KMS-11 (cell line): Measurements from ENCODE around the gene IFIT5.

Source experiments
- H2AFZ ChIP-seq: fragments of 200-600 bp; sonication (generic); 2 replicates; pipeline ENCODE4 v1.6.1; 2016; ENCODE audit warnings: antibody characterized with exemption, mixed run types, low read depth
- H3K27ac ChIP-seq: fragments of 200-600 bp; sonication (generic); 2 replicates; pipeline ENCODE4 v1.6.1; 2016; ENCODE audit warnings: mild to moderate bottlenecking, mixed run types
- H3K27me3 ChIP-seq: fragments of 200-600 bp; sonication (generic); 2 replicates; pipeline ENCODE4 v1.6.1; 2017; ENCODE audit warnings: mild to moderate bottlenecking, low read depth, mixed run types, moderate library complexity; ENCODE audit not compliant: insufficient read depth
- H3K36me3 ChIP-seq: fragments of 200-600 bp; sonication (generic); 2 replicates; pipeline ENCODE4 v1.6.1; 2017; ENCODE audit warnings: mild to moderate bottlenecking, mixed run types; ENCODE audit not compliant: insufficient read depth
- H3K4me1 ChIP-seq: fragments of 200-600 bp; sonication (generic); 2 replicates; pipeline ENCODE4 v1.6.1; 2016; ENCODE audit warnings: mild to moderate bottlenecking, low read depth, mixed run types; ENCODE audit not compliant: poor library complexity, severe bottlenecking
- H3K4me2 ChIP-seq: fragments of 200-600 bp; sonication (generic); 2 replicates; pipeline ENCODE4 v1.7.0; 2016; ENCODE audit warnings: mild to moderate bottlenecking, mixed run types
- H3K4me3 ChIP-seq: fragments of 200-600 bp; sonication (generic); IDR thresholded peaks from 2 replicates; pipeline ENCODE4 v1.6.1; 2017; ENCODE audit warnings: low read depth, low read length, mixed read lengths; ENCODE audit not compliant: insufficient read depth
- H3K79me2 ChIP-seq: fragments of 200-600 bp; sonication (generic); 2 replicates; pipeline ENCODE4 v1.6.1; 2016; ENCODE audit warnings: low read depth, mixed run types; ENCODE audit not compliant: insufficient read depth
- H3K9ac ChIP-seq: fragments of 200-600 bp; sonication (generic); 2 replicates; pipeline ENCODE4 v1.6.1; 2016; ENCODE audit warnings: mild to moderate bottlenecking, mixed run types
- H4K20me1 ChIP-seq: fragments of 200-600 bp; sonication (generic); 2 replicates; pipeline ENCODE4 v1.6.1; 2016; ENCODE audit warnings: mild to moderate bottlenecking, mixed run types; ENCODE audit not compliant: insufficient read depth
- TF ChIP-seq, protein P1 (sequence below): fragments of 200-600 bp; sonication (generic); conservative IDR thresholded peaks from 2 replicates; pipeline ENCODE4 v1.6.1; 2017; ENCODE audit warnings: low read depth, mild to moderate bottlenecking, antibody characterized with exemption, low read length, moderate library complexity, mixed read lengths

The IFIT5 gene

GRCh38 chr10:89452193-89452592 lies 37.8 kb downstream of the IFIT5 start:
- no peak overlapping the region for H3K27ac ChIP-seq
- H4K20me1 ChIP-seq = no peaks in the 10 kb centered on the region
- no peak overlapping the region for H3K4me2 ChIP-seq
- H3K9ac ChIP-seq = no peak overlapping the region
- H3K79me2 ChIP-seq = no peaks in the 10 kb centered on the region
- no peaks in the 10 kb centered on the region for H3K4me1 ChIP-seq
- no peak overlapping the region for H2AFZ ChIP-seq
- H3K36me3 ChIP-seq = no peaks in the 10 kb centered on the region
- TF ChIP-seq, protein P1, sequence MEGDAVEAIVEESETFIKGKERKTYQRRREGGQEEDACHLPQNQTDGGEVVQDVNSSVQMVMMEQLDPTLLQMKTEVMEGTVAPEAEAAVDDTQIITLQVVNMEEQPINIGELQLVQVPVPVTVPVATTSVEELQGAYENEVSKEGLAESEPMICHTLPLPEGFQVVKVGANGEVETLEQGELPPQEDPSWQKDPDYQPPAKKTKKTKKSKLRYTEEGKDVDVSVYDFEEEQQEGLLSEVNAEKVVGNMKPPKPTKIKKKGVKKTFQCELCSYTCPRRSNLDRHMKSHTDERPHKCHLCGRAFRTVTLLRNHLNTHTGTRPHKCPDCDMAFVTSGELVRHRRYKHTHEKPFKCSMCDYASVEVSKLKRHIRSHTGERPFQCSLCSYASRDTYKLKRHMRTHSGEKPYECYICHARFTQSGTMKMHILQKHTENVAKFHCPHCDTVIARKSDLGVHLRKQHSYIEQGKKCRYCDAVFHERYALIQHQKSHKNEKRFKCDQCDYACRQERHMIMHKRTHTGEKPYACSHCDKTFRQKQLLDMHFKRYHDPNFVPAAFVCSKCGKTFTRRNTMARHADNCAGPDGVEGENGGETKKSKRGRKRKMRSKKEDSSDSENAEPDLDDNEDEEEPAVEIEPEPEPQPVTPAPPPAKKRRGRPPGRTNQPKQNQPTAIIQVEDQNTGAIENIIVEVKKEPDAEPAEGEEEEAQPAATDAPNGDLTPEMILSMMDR = no peak
- no peaks in the 10 kb centered on the region for H3K27me3 ChIP-seq
- H3K4me3 ChIP-seq = no peak overlapping the region

DNA sequence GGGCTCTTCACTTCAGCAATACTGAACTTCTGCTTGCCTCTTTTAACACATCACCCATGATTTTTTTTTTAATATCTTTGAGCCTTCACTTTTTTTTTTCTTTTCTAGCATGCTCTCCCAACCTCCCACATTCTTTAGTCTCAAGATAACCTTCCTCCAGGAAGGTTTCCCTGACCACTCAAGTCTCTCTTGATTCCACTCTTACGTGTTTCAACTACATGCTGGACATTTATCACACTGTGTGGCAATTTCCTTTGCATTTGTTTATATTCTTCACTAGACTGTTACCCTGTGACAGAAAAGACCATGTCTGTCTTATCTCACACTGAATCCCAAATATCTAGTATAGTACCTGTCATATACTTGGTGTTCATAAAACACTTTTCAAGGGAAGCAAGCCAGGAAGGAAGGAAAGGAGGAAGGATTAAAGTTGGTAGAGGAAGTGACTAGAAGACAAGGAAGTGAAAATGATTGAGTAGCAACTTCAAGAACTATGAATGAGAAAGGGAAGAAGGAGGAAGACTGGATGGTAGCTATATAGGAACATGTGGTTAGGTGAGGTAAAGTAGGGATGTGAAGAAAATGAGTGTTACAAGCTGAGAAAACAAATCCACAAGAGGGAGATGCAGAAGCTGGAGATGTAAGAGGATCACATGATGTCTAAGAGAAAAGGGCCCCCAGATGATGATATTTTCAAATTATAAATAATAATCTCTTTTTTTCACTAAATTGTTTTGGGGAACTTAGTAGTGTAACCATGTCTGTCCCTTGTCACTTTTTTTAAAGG lies 40.4 kb downstream of the IFIT5 start:
- H3K27ac ChIP-seq = no peak overlapping the region
- H3K27me3 ChIP-seq = no peaks in the 10 kb centered on the region
- no peaks in the 10 kb centered on the region for H4K20me1 ChIP-seq
- no peak overlapping the region for H3K9ac ChIP-seq
- H3K4me3 ChIP-seq = no peak overlapping the region
- no peaks in the 10 kb centered on the region for H3K36me3 ChIP-seq
- H3K4me1 ChIP-seq = no peaks in the 10 kb centered on the region
- H3K79me2 ChIP-seq = no peaks in the 10 kb centered on the region
- TF ChIP-seq, protein P1 = no peak
- H2AFZ ChIP-seq = no peak overlapping the region
- H3K4me2 ChIP-seq = no peak overlapping the region

DNA sequence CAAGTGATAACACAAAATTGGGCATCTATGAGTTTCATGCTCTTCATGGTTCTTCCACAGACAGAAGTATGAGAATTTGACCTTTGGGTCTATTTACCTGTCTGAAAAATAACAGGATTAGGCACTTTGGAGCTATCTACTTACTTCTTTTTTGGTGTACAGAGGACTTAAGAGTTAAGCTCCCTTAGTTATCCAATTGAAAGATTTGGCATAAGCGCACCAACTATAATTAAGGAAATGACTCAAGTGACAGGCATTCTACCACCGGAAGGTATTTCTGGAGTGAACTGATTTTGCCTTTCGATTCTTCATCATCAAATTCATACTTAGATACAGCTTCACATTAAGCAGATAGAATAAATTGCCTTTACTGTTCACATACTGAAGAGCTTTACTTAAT lies 43.9 kb downstream of the IFIT5 start:
- H3K4me2 ChIP-seq = no peak overlapping the region
- no peak overlapping the region for H2AFZ ChIP-seq
- H3K36me3 ChIP-seq = no peaks in the 10 kb centered on the region
- H4K20me1 ChIP-seq = no peaks in the 10 kb centered on the region
- H3K9ac ChIP-seq = no peak overlapping the region
- no peak overlapping the region for H3K4me3 ChIP-seq
- no peaks in the 10 kb centered on the region for H3K4me1 ChIP-seq
- H3K79me2 ChIP-seq = no peaks in the 10 kb centered on the region
- TF ChIP-seq, protein P1 = no peak
- H3K27me3 ChIP-seq = no peaks in the 10 kb centered on the region
- H3K27ac ChIP-seq = no peak overlapping the region

GRCh38 chr10:89458784-89459183 lies 44.4 kb downstream of the IFIT5 start:
- Histone ChIP-seq H3K27me3 (no peaks in the 10 kb centered on the region), H3K4me1 (no peaks in the 10 kb centered on the region), H3K4me3 (no peak overlapping the region), H3K9ac (no peak overlapping the region), H3K79me2 (no peaks in the 10 kb centered on the region), H2AFZ (no peak overlapping the region), H3K4me2 (no peak overlapping the region), H4K20me1 (no peaks in the 10 kb centered on the region), H3K36me3 (no peaks in the 10 kb centered on the region), H3K27ac (no peak overlapping the region)
- TF ChIP-seq, protein P1 = no peak
